OCI-LY3 (cell line): Measurements from ENCODE around the gene RBBP6.

Experiments used
- H2AFZ ChIP-seq: fragments of 200-600, 300-600 bp; shearing (Covaris generic); 2 replicates; pipeline ENCODE4 v1.6.0; 2014; ENCODE audit warnings: antibody characterized with exemption, low read depth, low read length
- H3K27ac ChIP-seq: fragments of 200-600, 300-600 bp; sonication (generic); 2 replicates; pipeline ENCODE4 v1.5.1; 2014; ENCODE audit warnings: mild to moderate bottlenecking, low read length, moderate library complexity, mixed read lengths
- H3K27me3 ChIP-seq: fragments of 200-600, 300-600 bp; sonication (generic); 2 replicates; pipeline ENCODE4 v1.6.1; 2014; ENCODE audit warnings: low read depth, low read length, mixed read lengths
- H3K36me3 ChIP-seq: fragments of 200-600, 300-600 bp; sonication (generic); replicated peaks from 2 replicates; pipeline ENCODE3; 2014; ENCODE audit warnings: low read depth, low read length, mixed read lengths
- H3K4me1 ChIP-seq: fragments of 300-600, 200-600 bp; sonication (generic); 2 replicates; pipeline ENCODE4 v1.6.1; 2014; ENCODE audit warnings: low read length, mixed read lengths
- H3K4me2 ChIP-seq: fragments of 200-600, 300-600 bp; sonication (generic); 2 replicates; pipeline ENCODE4 v1.6.1; 2014; ENCODE audit warnings: low read length, mixed read lengths
- H3K4me3 ChIP-seq: fragments of 300-600, 200-600 bp; sonication (generic); 2 replicates; pipeline ENCODE4 v1.5.1; 2014; ENCODE audit warnings: antibody characterized with exemption, mild to moderate bottlenecking, low read length, moderate library complexity
- H3K79me2 ChIP-seq: fragments of 300-600, 200-600 bp; shearing (Covaris generic); 2 replicates; pipeline ENCODE4 v1.6.1; 2014; ENCODE audit warnings: mild to moderate bottlenecking, low read length, mixed read lengths
- H3K9ac ChIP-seq: fragments of 300-600, 200-600 bp; shearing (Covaris generic); 2 replicates; pipeline ENCODE4 v1.6.0; 2014; ENCODE audit warnings: mild to moderate bottlenecking, low read length, moderate library complexity
- H3K9me3 ChIP-seq: fragments of 200-600, 300-600 bp; shearing (Covaris generic); 2 replicates; pipeline ENCODE4 v1.6.1; 2014; ENCODE audit warnings: low read length, mixed read lengths; ENCODE audit not compliant: insufficient read depth
- H4K20me1 ChIP-seq: fragments of 200-600, 300-600 bp; sonication (generic); 2 replicates; pipeline ENCODE4 v1.6.1; 2016; ENCODE audit warnings: low read length, mixed read lengths; ENCODE audit not compliant: insufficient read depth
- CTCF ChIP-seq: fragments of 200-600, 300-600 bp; sonication (generic); IDR thresholded peaks from 2 replicates; pipeline ENCODE4 v1.5.1; 2014; ENCODE audit warnings: antibody characterized with exemption, low read length, low read depth
- EZH2phosphoT487 ChIP-seq: fragments of 200-600 bp; shearing (Covaris generic); IDR thresholded peaks from 2 replicates; pipeline ENCODE4 v1.6.1; 2018; ENCODE audit warnings: antibody characterized with exemption, mixed run types, low read depth

The RBBP6 gene

GRCh38 chr16:24511792-24512191, 27.6 kb upstream of the RBBP6 start:
- Histone ChIP-seq H3K9ac (no peak overlapping the region), H3K36me3 (no peaks in the 10 kb centered on the region), H3K9me3 (no peaks in the 10 kb centered on the region), H3K4me3 (no peak overlapping the region), H3K79me2 (no peaks in the 10 kb centered on the region), H3K4me1 (peaks cover 3% of the 10 kb centered on the region; the same call in 1 of the 2 replicates), H2AFZ (no peak overlapping the region), H4K20me1 (no peaks in the 10 kb centered on the region), H3K4me2 (no peak overlapping the region), H3K27ac (no peak overlapping the region), H3K27me3 (peaks cover 4% of the 10 kb centered on the region)
- TF ChIP-seq EZH2phosphoT487 (no peak), CTCF (no peak)

GRCh38 chr16:24514096-24514495, 25.3 kb upstream of the RBBP6 start:
- Histone ChIP-seq H3K9ac (no peak overlapping the region), H3K36me3 (no peaks in the 10 kb centered on the region), H3K4me2 (no peak overlapping the region), H3K79me2 (no peaks in the 10 kb centered on the region), H3K27me3 (peaks cover 4% of the 10 kb centered on the region), H3K4me3 (no peak overlapping the region), H2AFZ (no peak overlapping the region), H3K27ac (no peak overlapping the region), H3K9me3 (no peaks in the 10 kb centered on the region), H4K20me1 (no peaks in the 10 kb centered on the region), H3K4me1 (no peaks in the 10 kb centered on the region)
- TF ChIP-seq CTCF (no peak), EZH2phosphoT487 (no peak)

GRCh38 chr16:24515186-24515585, 24.2 kb upstream of the RBBP6 start:
- Histone ChIP-seq H3K9ac (no peak overlapping the region), H3K36me3 (no peaks in the 10 kb centered on the region), H3K4me2 (no peak overlapping the region), H3K4me3 (no peak overlapping the region), H3K27ac (no peak overlapping the region), H3K27me3 (peaks cover 4% of the 10 kb centered on the region), H3K79me2 (no peaks in the 10 kb centered on the region), H3K4me1 (no peaks in the 10 kb centered on the region), H3K9me3 (no peaks in the 10 kb centered on the region), H4K20me1 (no peaks in the 10 kb centered on the region), H2AFZ (no peak overlapping the region)
- TF ChIP-seq EZH2phosphoT487 (no peak), CTCF (no peak)

- no peaks in the 10 kb centered on the region for H3K79me2 ChIP-seq
- no peaks in the 10 kb centered on the region for H3K36me3 ChIP-seq
- H2AFZ ChIP-seq: peak overlapping the region; percentile 39
- H3K9ac ChIP-seq: no peak overlapping the region
- H3K4me3 ChIP-seq: peak overlapping the region; percentile 47
- TF ChIP-seq CTCF: peak; percentile 88
- TF ChIP-seq EZH2phosphoT487: no peak
- no peaks in the 10 kb centered on the region for H4K20me1 ChIP-seq
- H3K27ac ChIP-seq: no peak overlapping the region
- H3K9me3 ChIP-seq: no peaks in the 10 kb centered on the region
- no peaks in the 10 kb centered on the region for H3K27me3 ChIP-seq
- no peaks in the 10 kb centered on the region for H3K4me1 ChIP-seq
- H3K4me2 ChIP-seq: peak overlapping the region; percentile 66
Measured at GRCh38 chr16:24516900-24517669, 22.3 kb upstream of the RBBP6 start.
